ENCODE results near the gene CEP104.

The CEP104 gene

GRCh38 chr1:3778590-3779264 lies 78.3 kb downstream of the CEP104 start:
- DNase-seq (ENCODE audit: low read depth), result no peak

- DNase-seq (ENCODE audit: low read depth), result no peak
These were observed 79.1 kb downstream of the CEP104 start for GRCh38 chr1:3777647-3778589.

GRCh38 chr1:3777078-3777547 lies 79.9 kb downstream of the CEP104 start:
- no peak for DNase-seq (ENCODE audit: low read depth)

GRCh38 chr1:3776231-3776961 lies 80.6 kb downstream of the CEP104 start:
- DNase-seq (ENCODE audit: low read depth), result no peak

DNA sequence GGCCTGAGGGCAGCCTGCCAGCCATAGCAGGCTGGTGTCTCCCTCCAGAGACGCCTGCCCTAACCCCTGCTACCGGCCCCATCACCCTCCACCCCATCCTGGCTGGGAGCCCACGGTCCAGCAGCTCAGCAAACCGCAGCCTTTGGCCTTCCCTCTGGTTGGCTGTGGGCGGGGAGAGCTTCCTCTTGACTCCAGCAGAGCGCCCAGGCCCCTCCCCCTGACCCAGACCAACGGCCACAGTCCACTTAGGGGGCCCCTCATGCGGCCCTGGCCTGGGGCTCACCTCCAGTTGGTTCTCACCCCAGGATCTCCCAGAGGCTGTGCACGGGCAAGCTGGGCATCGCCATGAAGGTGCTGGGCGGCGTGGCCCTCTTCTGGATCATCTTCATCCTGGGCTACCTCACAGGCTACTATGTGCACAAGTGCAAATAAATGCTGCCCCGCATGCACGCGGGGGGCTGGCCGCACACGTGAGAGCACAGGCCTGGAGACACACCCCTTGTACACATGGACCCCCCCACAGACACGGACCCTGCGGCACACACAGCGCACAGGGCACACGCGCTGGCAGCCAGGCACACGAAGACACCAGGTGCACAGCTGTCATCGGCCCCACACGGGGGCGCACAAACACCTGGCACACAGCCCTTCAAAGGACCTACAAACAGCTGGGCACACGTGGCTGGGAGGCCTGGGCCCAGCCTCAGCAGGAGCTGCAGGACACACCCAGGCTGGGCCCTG lies 81.4 kb downstream of the CEP104 start:
- peak; percentile 70 for DNase-seq (ENCODE audit: low read depth)

- DNase-seq (ENCODE audit: low read depth), result no peak
These were observed 82.0 kb downstream of the CEP104 start for GRCh38 chr1:3774946-3775489.

GRCh38 chr1:3774276-3774945 lies 82.6 kb downstream of the CEP104 start:
- DNase-seq (ENCODE audit: low read depth), result no peak

- no peak for DNase-seq (ENCODE audit: low read depth)
These were observed 83.3 kb downstream of the CEP104 start for GRCh38 chr1:3773572-3774275.

DNA sequence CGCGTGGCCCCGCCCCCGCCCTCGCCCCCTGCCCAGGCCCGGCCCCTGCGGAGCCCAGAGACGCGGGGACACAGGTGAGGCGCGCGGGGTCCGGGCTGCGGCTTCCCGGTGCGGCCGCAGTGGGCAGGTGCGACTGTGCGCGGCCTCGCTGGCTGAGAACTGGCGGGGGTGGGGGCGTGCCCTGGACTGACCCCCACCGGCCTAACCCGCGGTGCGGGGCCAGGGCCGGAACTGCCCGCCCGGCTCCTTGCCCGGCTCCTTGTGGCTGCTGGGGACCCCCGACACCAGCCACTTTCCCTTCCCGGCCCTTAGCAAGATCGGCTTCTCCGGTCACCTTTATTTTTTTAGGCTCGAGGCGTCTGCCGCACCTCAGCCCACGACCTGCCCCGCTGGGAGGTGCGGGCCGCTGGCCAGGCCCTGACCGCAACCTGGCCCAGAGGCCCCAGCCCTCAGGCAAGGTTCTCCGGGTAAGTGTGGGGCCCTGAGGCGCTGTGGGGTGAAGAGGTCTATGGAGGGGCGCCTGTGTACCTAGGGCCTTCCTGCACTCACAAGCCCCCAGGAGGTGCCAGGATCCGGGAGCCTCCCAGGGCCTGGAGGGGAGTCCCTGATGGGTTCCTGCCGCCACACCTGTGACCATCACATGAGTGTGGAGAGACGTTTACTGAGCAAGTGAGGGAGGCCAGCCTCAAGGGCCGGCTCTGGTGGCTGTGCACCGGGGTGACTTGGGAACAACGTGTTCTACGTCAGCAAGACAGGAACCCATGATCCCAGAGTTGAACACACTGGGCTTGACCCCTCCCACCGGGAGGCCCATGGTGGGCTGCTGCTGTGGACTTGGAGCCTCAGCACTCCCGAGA lies 84.1 kb downstream of the CEP104 start, which contains the start of gene SMIM1:
Gene SMIM1 (plus strand): TSS at position 35 of the 857 bp plus-strand sequence. CDS start 2,625 bp downstream, outside the sequence.
- no peak for DNase-seq (ENCODE audit: low read depth)

DNA sequence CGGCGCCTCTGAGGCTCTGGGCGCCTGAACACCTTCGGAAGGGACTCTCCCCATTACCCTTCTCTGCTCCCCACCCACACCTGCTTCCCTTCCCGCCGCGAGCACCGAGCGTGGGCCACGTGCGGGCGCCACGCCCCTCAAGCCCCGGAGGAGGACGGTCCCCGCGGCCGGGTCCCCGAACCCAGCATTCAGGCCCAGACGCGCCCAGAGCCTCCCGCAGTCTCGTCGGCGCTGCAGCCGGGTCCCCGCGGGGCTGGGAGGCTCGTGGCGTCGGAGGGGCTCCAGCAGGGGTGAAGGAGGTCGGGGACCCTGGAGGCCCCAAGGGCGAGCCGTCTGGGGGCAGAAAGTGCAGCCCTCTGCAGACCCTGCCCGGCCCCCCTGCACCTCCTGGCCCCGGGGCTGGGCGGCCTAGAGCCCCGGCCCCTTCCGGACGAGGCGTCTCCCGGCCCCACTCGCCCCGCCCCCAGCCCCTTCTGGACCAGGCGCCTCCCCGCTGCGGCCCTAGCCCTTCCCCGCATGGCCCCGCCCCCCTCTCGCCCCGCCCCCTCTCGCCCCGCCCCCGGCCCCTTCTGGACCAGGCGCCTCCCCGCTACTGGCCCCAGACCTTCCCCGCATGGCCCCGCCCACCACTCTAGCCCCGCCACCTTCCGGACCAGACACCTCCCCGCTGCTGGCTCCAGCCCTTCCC lies 84.8 kb downstream of the CEP104 start:
- DNase-seq (ENCODE audit: low read depth), result peak; percentile 64

GRCh38 chr1:3771108-3772026 lies 85.6 kb downstream of the CEP104 start:
- DNase-seq (ENCODE audit: low read depth), result no peak

DNA sequence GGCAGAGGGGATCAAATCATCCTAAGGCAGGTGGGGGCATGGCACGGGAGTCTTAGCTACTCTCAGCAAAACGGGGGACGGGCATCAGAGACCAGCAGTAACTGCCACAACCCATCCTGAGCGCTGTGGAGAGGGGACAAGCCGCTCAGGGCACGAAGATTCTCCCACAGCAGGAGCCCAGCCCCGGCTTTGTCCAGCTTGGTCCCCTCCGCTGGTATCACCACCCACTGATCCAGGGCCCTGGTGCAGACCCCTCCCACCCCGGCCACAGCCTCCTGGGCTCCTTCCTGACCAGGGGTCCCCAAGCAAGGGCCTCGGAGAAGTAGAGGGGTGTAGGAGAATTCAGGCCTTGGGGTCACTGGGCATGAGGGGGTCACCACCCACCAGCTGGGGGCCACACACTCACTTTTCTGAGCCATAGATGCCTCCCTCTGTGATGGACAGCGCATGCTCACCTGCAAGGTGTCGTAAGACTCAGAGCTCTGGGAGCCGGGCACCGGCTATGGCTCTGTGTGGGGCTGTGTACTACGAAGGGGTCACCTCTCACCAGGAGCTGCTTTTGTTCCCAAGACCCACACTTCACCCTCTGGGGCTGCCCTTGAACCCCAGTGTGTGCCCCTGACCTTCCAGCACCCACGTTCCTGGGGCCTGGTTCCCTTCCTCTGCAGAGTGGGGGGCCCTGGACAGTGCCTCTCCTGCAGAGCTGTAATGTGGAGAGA lies 86.8 kb downstream of the CEP104 start:
- no peak for DNase-seq (ENCODE audit: low read depth)

DNA sequence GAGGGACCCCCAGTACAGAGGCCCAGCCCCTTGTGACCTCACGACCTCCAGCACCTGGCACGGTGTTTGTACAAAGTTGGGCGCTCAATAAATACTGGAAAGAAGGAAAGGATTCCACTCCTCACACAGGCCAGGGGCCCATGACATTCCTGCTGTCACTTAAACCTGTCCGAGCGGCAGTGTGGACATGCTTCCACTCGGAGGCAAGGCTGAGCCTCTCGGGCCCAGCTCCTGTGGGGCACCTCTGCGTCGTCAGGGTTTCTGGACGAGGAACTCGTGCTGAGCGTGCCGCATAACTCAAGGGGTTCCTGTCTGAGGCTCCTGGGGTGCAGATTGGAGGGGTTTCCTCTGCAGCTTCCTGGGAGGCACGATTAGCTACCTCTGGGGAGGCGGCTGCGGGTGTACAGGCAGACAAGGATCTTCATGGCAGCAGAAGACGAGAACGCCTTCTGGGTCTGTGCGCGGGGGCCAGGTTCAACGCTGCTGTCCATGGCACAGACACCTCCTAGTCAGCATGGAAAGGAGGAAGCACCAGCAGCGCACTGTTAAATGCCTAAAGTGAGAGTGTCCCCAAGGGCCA lies 88.1 kb downstream of the CEP104 start:
- no peak for DNase-seq (ENCODE audit: low read depth)

- no peak for DNase-seq (ENCODE audit: low read depth)
These were observed 89.6 kb downstream of the CEP104 start for GRCh38 chr1:3767328-3767925.

- DNase-seq (ENCODE audit: low read depth), result no peak
These were observed 93.5 kb downstream of the CEP104 start for GRCh38 chr1:3763351-3764125.
